GM12878 (cell line): Measurements from ENCODE around the gene C21orf58.

ENCODE experiments used
- NR2C1 ChIP-seq: fragments of 450-650 bp; IDR thresholded peaks from 2 replicates; pipeline ENCODE4 v1.6.1; 2017; ENCODE audit warnings: antibody characterized with exemption, mild to moderate bottlenecking, moderate library complexity
- TF ChIP-seq, protein P1 (sequence below): fragments of 450-650 bp; IDR thresholded peaks from 2 replicates; pipeline ENCODE4 v1.6.1; 2017; ENCODE audit warnings: mild to moderate bottlenecking, moderate library complexity

DNA sequence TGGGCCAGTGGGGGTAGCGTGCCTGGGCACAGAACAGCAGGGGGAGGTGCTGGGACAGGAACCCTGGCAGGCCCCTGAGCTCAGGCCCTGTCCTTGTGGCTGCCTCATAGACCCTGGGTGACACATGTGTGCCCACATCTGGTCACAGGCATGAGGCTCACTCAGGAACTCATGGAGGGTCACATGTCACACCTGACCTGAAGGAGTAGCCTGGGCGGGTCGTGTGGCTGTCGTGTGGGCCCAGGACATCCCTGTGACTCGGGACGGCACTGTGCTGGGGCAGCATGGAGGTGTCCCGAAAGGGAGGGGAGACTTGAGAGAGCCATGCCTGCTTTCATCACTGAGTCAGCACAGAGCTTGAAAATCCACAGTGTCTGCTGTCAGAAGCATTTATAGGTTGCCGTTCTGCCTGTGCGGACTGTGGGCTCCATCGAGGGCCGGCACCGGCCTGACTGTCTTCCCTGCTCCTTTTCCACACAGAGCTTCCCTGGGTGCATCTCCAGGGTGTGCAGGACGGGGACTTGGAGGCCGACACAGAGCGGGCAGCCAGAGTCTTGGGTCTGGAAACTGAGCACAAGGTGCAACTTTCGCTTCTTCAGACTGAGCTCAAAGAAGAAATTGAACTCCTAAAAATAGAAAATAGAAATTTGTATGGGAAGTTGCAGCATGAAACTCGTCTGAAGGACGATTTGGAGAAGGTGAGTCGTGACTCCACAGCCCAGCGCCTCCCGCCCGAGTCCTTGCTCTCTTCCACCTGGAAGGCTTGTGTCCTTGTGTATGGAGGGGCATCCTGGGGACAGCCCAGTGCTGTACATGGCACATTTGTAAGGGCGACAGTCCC lies 33.0 kb upstream of the C21orf58 start:
- no peak for TF ChIP-seq NR2C1
- TF ChIP-seq, protein P1, sequence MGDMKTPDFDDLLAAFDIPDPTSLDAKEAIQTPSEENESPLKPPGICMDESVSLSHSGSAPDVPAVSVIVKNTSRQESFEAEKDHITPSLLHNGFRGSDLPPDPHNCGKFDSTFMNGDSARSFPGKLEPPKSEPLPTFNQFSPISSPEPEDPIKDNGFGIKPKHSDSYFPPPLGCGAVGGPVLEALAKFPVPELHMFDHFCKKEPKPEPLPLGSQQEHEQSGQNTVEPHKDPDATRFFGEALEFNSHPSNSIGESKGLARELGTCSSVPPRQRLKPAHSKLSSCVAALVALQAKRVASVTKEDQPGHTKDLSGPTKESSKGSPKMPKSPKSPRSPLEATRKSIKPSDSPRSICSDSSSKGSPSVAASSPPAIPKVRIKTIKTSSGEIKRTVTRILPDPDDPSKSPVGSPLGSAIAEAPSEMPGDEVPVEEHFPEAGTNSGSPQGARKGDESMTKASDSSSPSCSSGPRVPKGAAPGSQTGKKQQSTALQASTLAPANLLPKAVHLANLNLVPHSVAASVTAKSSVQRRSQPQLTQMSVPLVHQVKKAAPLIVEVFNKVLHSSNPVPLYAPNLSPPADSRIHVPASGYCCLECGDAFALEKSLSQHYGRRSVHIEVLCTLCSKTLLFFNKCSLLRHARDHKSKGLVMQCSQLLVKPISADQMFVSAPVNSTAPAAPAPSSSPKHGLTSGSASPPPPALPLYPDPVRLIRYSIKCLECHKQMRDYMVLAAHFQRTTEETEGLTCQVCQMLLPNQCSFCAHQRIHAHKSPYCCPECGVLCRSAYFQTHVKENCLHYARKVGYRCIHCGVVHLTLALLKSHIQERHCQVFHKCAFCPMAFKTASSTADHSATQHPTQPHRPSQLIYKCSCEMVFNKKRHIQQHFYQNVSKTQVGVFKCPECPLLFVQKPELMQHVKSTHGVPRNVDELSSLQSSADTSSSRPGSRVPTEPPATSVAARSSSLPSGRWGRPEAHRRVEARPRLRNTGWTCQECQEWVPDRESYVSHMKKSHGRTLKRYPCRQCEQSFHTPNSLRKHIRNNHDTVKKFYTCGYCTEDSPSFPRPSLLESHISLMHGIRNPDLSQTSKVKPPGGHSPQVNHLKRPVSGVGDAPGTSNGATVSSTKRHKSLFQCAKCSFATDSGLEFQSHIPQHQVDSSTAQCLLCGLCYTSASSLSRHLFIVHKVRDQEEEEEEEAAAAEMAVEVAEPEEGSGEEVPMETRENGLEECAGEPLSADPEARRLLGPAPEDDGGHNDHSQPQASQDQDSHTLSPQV = no peak
